GM21528 (cell line): ENCODE results near the gene TNNC2.
"Not testable (repeated sequence)": the region's sequence is repeated elsewhere in the genome, so short reads cannot be mapped to it uniquely, and the experiment has no call there.

Experiments used
- ATAC-seq: cut with Tn5 transposase; IDR thresholded peaks from one replicate; pipeline ENCODE4 v1.9.1; 2021; ENCODE audit warnings: mild to moderate bottlenecking, moderate library complexity; ENCODE audit not compliant: unreplicated experiment, low FRiP score

Gene TNNC2

GRCh38 chr20:45823949-45824835 is 2.9 kb downstream of the TNNC2 start:
- no peak for ATAC-seq

GRCh38 chr20:45822857-45823256 is 4.3 kb downstream of the TNNC2 start:
- no peak for ATAC-seq

- ATAC-seq: no peak
Observed at GRCh38 chr20:45821947-45822346, 5.2 kb downstream of the TNNC2 start.

GRCh38 chr20:45819466-45819865 is 7.6 kb downstream of the TNNC2 start:
- ATAC-seq: no peak

- no peak for ATAC-seq
Observed at GRCh38 chr20:45818239-45818638, 8.9 kb downstream of the TNNC2 start.

GRCh38 chr20:45817376-45818194 is 9.5 kb downstream of the TNNC2 start:
- ATAC-seq: no peak

GRCh38 chr20:45816951-45817350 is 10.2 kb downstream of the TNNC2 start:
- no peak for ATAC-seq

GRCh38 chr20:45814314-45814713 is 12.8 kb downstream of the TNNC2 start:
- ATAC-seq: no peak

- ATAC-seq: no peak
Observed at GRCh38 chr20:45813489-45813888, 13.6 kb downstream of the TNNC2 start.

GRCh38 chr20:45813006-45813340 is 14.1 kb downstream of the TNNC2 start:
- no peak for ATAC-seq

GRCh38 chr20:45812157-45813005 is 14.7 kb downstream of the TNNC2 start, which contains the start of gene UBE2C:
TSS of gene UBE2C (plus strand) at chr20:45812644. CDS start at chr20:45812696, 52 bp downstream.
- peak; percentile 97 for ATAC-seq

- ATAC-seq: no peak
Observed at GRCh38 chr20:45810191-45810970, 16.7 kb downstream of the TNNC2 start.

- ATAC-seq: no peak
Observed at GRCh38 chr20:45801851-45802250, 25.3 kb downstream of the TNNC2 start.

- no peak for ATAC-seq
Observed at GRCh38 chr20:45798935-45799642, 28.0 kb downstream of the TNNC2 start.

GRCh38 chr20:45797955-45798354 is 29.2 kb downstream of the TNNC2 start:
- not testable (repeated sequence) for ATAC-seq

- not testable (repeated sequence) for ATAC-seq
Observed at GRCh38 chr20:45797510-45797909, 29.6 kb downstream of the TNNC2 start.

GRCh38 chr20:45796337-45797065 is 30.6 kb downstream of the TNNC2 start:
- no peak for ATAC-seq

GRCh38 chr20:45792317-45793118 is 34.6 kb downstream of the TNNC2 start:
- no peak for ATAC-seq
